Stimulated activated CD4-positive, alpha-beta T cell treated with anti-CD3 and anti-CD28 coated beads, Interleukin-12 subunit alpha, Interleukin-12 subunit beta, amount 100 ng/mL, for 4 hours (primary cell): ENCODE results near the gene PTPN13.
"Not testable (repeated sequence)": the region's sequence is repeated elsewhere in the genome, so short reads cannot be mapped to it uniquely, and the experiment has no call there.

ENCODE experiments used
- DNase-seq: peaks from one replicate; pipeline ENCODE4 v3.0.0-alpha.2; 2020

Gene PTPN13

DNA sequence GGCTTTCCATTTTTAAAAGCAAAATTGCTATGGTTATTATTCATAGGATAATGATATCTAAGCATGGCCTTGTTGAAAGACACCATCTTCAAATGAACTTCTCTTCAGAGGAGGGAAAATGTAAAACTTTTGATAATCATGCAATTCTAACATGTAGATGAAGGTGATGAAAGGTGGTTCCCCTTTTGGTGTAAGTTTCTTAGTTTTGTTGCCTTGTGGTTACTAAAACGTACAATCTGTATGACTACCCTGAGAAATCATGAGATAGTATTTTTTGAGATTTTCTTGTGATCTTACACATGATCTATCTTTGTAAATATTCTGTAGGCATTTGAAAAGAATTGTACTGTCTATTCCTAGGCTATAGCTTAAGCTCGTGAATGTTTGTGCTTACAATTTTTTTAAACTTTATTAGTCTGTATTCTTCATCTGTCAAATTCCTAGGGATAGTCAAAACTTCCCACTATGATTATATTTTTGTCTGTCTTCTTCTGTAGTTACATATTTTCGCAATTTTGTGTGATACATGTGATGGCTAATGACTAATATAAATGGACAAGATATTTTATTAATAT is 47.5 kb downstream of the PTPN13 start:
- no peak for DNase-seq

GRCh38 chr4:86644892-86645291 is 50.8 kb downstream of the PTPN13 start:
- no peak for DNase-seq

DNA sequence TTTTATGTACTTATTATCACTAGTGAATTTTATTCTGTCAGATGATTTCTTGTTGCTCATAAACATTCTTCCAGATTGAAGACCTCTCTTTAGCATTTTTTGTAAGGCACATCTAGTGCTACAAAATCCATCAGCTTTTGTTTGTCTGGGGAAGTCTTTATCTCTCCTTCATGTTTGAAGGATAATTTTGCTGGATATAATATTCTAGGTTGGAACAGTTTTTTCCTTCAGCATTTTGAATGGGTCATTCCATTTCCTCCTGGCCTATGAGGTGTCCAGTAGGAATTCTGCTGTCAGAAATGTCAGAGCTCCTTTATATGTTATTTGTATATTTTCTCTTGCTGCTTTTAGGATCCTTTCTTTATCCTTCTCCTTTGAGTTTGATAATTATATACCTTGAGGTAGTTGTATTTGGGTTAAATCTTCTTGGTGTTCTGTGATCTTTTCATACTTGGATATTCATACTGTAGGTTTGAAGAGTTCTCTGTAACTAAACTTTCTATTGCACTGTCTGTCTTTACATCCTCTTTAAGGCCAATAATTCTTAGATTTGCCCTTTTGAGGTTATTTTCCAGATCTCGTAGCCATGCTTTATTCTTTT is 58.3 kb downstream of the PTPN13 start:
- DNase-seq: no peak

GRCh38 chr4:86653237-86653865 is 59.2 kb downstream of the PTPN13 start:
- no peak for DNase-seq

- DNase-seq: not testable (repeated sequence)
These were observed 62.7 kb downstream of the PTPN13 start for GRCh38 chr4:86656781-86657180.

- DNase-seq: no peak
These were observed 63.3 kb downstream of the PTPN13 start for GRCh38 chr4:86657382-86657781.

DNA sequence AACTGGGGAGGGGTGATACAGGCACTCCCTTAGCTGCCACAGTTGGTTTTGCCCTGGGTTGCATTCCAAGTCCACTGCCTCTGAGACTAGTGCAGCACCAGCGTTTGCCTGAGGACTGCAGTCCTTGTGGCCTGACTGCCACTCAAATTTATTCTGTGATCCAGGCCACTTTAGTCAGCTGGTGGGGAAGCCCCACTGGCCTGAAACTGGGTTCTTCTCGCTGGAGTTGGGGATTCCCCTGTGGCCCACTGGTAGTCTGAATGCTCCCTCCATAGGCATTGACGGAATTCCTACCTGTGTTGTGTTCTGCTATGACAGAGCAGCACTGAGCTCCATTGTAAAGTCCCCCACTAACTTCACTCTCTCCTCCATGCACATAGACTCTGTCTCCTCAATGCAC is 63.8 kb downstream of the PTPN13 start:
- DNase-seq: no peak

DNA sequence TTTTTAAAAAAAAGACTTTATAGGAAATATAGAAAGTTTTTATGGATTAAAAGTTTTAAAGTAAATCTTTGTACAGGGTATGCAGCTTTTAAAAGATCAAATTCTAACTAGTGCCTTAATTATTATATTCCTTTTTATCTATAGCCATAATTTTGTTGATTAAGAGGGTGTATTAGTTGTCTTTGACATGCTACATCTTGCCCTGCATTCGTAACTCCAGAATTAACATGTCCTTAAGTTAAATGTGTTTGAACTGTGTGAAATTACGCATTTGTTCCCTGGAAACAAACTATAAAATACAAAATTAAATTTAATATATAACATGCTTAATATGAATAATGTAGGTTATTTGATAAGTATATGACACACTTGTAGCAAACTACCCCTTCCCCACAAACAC is 66.3 kb downstream of the PTPN13 start:
- no peak for DNase-seq

- DNase-seq: no peak
These were observed 66.9 kb downstream of the PTPN13 start for GRCh38 chr4:86661006-86661405.

DNA sequence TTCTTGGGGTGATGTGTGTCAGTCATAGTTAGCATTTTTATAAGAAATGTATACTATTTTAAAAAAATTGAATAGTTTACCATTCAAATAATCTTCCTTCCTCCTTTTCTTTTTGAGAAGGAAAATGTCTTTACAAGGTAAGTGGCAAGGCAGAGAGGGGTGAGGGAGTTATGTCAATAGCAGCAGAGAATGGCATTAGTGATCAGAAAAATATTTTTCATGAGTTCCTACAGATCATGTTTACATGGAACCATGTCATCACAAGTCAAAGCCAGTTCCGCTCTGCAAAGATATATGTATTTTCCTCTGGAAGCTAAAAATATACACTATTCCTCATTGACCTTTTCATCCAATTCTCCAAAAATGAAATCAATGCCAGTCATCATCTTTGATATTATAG is 67.3 kb downstream of the PTPN13 start:
- DNase-seq: no peak

GRCh38 chr4:86664959-86665358 is 70.8 kb downstream of the PTPN13 start:
- no peak for DNase-seq

DNA sequence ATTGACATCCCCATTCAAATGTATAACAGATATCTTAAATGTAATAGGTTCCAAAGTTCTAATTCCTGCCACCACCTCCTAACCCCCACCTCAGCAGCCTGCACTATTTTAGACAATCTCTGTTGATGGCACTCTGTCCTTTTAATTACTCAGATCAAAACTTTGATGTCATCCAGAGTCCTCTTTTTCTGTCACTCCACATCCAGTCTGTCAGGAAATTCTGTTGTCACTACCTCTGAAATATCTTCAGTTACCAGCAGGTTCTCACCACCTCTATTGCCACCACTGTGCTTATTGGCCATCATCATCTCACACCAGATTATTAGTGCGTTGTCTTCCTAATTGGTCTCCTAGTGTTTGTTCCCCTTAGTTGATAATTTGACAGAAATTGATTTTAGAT is 76.2 kb downstream of the PTPN13 start:
- no peak for DNase-seq

- DNase-seq: no peak
These were observed 76.6 kb downstream of the PTPN13 start for GRCh38 chr4:86670756-86671155.

DNA sequence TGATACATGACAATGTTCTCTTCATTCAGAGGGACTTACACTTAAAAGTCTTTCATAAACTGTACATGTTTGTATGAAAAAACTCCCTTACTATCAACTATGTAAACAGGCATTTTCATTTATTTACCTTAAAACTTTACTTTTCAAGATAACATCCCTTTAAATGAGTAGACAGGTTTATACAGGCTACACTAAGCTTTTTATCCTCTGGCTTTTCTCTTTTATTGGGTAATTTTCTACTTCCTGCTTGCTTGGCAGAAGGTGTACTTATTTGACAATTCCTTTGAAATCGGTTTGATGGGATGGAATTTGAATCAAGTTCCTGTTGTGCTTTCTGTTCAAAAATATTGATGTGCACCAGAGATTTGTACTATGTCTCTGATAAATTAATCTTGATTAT is 81.4 kb downstream of the PTPN13 start:
- no peak for DNase-seq

DNA sequence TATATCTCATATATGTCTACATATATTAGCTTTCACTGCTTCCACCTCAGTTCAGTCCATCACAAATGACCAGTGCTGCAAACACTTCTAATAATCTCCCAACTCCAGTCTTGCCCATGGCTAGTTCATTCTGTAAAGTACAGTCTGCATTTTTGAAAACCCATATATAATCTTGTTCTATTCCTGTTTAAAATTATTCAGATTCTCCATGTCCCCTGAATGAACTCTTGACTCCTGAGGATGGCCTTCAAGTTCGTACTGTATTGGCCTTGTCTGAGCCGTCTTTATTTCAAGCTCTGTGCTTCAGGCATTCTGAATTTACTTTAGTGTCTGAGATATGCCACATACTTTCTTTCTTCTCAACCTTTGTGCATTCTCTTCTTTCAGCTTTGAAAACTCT is 84.7 kb downstream of the PTPN13 start:
- no peak for DNase-seq

DNA sequence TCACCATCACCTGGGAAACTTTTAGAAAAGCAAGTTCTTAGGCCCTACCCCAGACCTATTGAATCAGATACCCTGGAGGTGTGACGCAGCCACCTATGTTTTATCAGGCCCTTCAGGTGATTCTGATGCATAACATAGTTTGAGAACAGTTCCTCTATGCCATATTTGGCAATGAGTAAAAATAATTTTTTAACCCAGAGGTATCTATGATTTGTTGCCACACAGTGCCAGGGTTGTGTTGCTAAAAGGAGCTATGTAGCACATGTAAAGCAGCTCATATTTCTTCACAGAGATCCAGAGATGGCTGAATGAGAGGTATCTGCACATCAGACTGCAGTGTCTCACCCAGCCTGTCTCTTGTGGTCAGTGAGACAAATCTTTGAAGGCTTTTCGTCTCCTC is 85.3 kb downstream of the PTPN13 start:
- DNase-seq: no peak

GRCh38 chr4:86683167-86683566 is 89.1 kb downstream of the PTPN13 start:
- no peak for DNase-seq

- no peak for DNase-seq
These were observed 89.9 kb downstream of the PTPN13 start for GRCh38 chr4:86683983-86684382.

DNA sequence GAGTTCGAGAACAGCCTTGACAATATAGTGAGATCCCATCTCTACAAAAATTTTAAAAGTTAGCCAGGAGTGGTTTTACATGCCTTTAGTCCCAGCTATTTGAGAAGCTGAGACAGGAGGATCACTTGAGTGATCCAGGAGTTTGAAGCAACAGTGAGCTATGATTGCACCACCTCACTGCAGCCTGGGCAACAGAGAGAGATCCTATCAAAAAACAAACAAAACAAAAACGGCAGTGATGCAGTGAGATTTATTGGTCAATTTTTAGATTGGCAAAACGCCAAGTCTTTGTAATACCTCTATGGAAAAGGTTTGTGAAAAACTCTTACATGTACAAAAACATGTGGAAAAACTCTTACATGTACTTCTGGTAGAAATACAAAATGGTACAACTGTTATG is 91.3 kb downstream of the PTPN13 start:
- no peak for DNase-seq

DNA sequence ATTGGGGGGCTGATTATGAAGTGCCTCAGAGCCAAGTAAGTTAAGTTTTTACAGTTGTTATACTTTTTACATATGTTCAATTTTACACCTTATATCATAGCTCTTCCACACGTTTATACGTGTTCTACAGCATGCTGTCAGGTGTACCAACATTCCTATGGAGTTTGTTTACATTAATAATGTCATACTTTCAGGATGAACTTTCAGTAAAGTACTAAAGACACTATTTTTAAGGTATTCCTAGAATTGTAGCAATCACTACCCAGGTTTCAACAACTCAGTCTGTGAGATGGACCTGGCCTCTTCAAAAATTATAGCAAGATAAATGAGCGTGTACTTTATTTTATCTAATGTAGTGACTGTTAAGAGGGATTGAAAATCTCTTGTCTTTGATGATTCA is 92.6 kb downstream of the PTPN13 start:
- no peak for DNase-seq

DNA sequence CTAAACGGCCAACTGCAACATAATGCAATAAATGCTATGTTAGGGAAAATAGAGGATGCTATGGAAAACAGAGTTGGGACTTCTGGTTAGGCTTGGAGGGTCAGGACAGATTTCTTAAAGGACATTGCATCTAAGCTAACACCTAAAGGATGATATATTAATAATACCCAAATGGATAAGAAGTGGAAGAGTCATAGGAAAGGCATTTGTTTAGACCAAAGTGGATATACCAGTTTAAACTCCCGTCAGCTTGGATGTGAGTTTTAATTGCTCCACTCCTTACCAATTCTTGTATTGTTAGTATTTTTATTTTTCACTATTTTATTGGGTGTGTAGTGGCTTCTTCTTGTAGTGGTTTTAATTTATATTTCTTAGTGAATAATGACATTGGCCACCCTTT is 93.9 kb downstream of the PTPN13 start:
- DNase-seq: no peak

GRCh38 chr4:86704601-86705000 is 110.5 kb downstream of the PTPN13 start:
- no peak for DNase-seq

DNA sequence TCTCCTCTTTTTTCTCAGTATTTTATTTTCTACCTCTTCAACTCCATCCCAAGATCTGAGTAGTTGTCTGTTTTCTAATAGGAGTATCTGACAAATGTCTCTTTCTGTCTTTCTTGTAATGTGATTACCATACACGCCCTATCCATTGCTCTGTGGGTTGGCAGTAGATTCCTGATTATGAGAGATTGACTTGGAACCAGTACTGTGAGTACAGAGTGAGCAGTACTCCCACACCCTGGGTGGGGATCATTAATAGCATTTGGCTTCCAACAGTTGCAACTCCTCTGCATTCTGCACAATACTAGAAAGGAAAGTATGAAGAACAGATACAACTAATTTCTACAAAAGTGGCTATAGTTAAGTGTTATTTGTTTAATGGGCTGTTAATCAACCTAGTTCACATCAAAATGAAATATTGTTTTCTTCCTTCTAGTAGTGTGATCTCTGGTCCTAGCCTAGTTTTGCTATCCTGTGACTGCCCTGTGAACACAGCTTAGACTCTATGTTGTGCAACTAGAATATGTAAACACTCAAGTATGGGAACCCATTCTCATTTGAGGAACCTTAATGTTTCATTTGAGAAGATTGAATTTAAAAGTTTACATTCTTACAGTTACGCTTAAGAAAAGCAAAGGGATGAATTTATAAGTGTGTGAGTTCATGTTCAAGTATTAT is 112.9 kb downstream of the PTPN13 start:
- DNase-seq: no peak

DNA sequence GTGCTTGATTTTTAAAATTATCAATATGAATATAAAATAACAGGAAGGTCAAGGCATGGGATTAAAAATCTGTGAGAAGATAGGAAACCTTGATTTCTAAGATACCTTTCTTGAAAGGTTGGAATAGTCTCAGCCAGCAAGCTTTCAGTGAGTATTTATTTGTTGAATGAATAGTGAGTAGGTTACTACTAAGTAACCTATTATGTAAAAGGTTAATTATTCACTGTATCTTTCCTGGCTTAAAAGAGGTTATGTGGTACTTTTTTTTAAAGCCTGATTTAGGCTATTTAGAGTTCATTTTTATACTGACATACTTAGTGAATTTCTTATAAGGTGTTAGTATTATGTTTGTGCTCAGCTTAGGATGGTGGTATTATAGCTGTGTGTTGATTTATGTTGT is 123.5 kb downstream of the PTPN13 start:
- DNase-seq: no peak
